ENCODE data around the gene KISS1.
"Not testable (repeated sequence)": the region's sequence is repeated elsewhere in the genome, so short reads cannot be mapped to it uniquely, and the experiment has no call there.

KISS1 gene

GRCh38 chr1:204196068-204196795 lies at the start of gene KISS1:
TSS of gene KISS1 (minus strand) at chr1:204196491. CDS start at chr1:204192876, 3,615 bp downstream.
- DNase-seq (ENCODE audit: low spot score): no peak

- DNase-seq (ENCODE audit: low spot score): no peak
These were observed 46.6 kb upstream of the KISS1 start for GRCh38 chr1:204242920-204243319.

GRCh38 chr1:204241914-204242313 lies 45.6 kb upstream of the KISS1 start:
- no peak for DNase-seq (ENCODE audit: low spot score)

GRCh38 chr1:204241050-204241449 lies 44.8 kb upstream of the KISS1 start:
- DNase-seq (ENCODE audit: low spot score): no peak

GRCh38 chr1:204240233-204240632 lies 43.9 kb upstream of the KISS1 start:
- DNase-seq (ENCODE audit: low spot score): no peak

- DNase-seq (ENCODE audit: low spot score): not testable (repeated sequence)
These were observed 43.1 kb upstream of the KISS1 start for GRCh38 chr1:204239401-204239800.

- not testable (repeated sequence) for DNase-seq (ENCODE audit: low spot score)
These were observed 42.2 kb upstream of the KISS1 start for GRCh38 chr1:204238520-204238919.

- not testable (repeated sequence) for DNase-seq (ENCODE audit: low spot score)
These were observed 41.2 kb upstream of the KISS1 start for GRCh38 chr1:204237515-204237914.

GRCh38 chr1:204232526-204232925 lies 36.2 kb upstream of the KISS1 start:
- DNase-seq (ENCODE audit: low spot score): peak; percentile 47

- no peak for DNase-seq (ENCODE audit: low spot score)
These were observed 33.9 kb upstream of the KISS1 start for GRCh38 chr1:204230211-204230610.

GRCh38 chr1:204228896-204229295 lies 32.6 kb upstream of the KISS1 start:
- DNase-seq (ENCODE audit: low spot score): no peak

- no peak for DNase-seq (ENCODE audit: low spot score)
These were observed 31.9 kb upstream of the KISS1 start for GRCh38 chr1:204227996-204228785.

- DNase-seq (ENCODE audit: low spot score): no peak
These were observed 31.1 kb upstream of the KISS1 start for GRCh38 chr1:204227351-204227750.

GRCh38 chr1:204225841-204226735 lies 29.8 kb upstream of the KISS1 start:
- no peak for DNase-seq (ENCODE audit: low spot score)

- DNase-seq (ENCODE audit: low spot score): no peak
These were observed 28.4 kb upstream of the KISS1 start for GRCh38 chr1:204224655-204225054.

GRCh38 chr1:204223129-204223860 lies 27.0 kb upstream of the KISS1 start:
- DNase-seq (ENCODE audit: low spot score): no peak

GRCh38 chr1:204222764-204223055 lies 26.4 kb upstream of the KISS1 start:
- no peak for DNase-seq (ENCODE audit: low spot score)

GRCh38 chr1:204222006-204222763 lies 25.9 kb upstream of the KISS1 start:
- DNase-seq (ENCODE audit: low spot score): no peak

- DNase-seq (ENCODE audit: low spot score): no peak
These were observed 25.0 kb upstream of the KISS1 start for GRCh38 chr1:204221271-204221670.

- no peak for DNase-seq (ENCODE audit: low spot score)
These were observed 23.8 kb upstream of the KISS1 start for GRCh38 chr1:204219971-204220616.

- DNase-seq (ENCODE audit: low spot score): no peak
These were observed 22.3 kb upstream of the KISS1 start for GRCh38 chr1:204218552-204218951.

Measured in GM03348 (cell line).